ENCODE data around the gene GDPD5. TPM values are rescaled to one million over a fixed set of nuclear protein-coding genes. Genes with fewer than 3 reads are reported as not detected.

GDPD5 gene
- polyA plus RNA-seq, 3 donors = 4.9 to 39.0 (median 7.6) TPM

DNA sequence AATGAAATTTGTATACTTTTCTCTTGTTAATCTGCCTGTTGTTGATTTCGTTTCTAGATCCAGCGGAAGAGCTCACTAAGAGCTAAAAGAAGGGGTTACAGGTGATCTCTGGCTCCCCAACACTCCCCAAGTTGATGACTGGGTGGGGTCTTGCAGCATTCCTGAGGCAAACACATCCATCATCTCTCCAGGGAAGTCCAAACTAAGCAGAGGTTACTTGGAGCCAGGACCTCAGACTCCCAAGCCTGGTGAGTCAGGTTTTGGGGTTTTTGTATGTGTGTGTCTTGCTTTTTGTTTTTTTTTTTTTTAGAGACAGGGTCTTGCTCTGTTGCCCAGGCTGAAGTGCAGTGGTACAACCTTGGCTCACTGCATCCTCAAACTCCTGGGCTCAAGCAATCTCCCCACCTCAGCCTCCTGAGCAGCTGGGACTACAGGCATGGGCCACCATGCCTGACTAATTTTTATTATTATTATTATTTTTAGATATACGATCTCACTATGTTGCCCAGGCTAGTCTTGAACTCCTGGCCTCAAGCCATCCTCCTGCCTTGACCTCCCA is 137.9 kb downstream of the GDPD5 start:
- Histone ChIP-seq H3K4me2 (replicated peaks; ENCODE audit: extremely low read depth, low read length, poor library complexity, severe bottlenecking) (no peak overlapping the region), H3K27ac (ENCODE audit: low read depth in 1 of 2, low read length in 2 of 2) (no peak overlapping the region), H3K36me3 (replicated peaks in 1 of 2; ENCODE audit: control insufficient read depth in 1 of 2, insufficient read depth in 2 of 2, low read length in 2 of 2) (no peaks in the 10 kb centered on the region), H3K9me3 (replicated peaks in 1 of 2; ENCODE audit: control insufficient read depth in 1 of 2, insufficient read depth in 1 of 2, low read length in 2 of 2) (no peaks in the 10 kb centered on the region), H4K20me1 (ENCODE audit: insufficient read depth, low read length) (peaks cover 5% of the 10 kb centered on the region), H3K4me3 (replicated peaks in 1 of 3; ENCODE audit: low read depth in 2 of 3, low read length in 3 of 3) (no peak overlapping the region), H2AFZ (ENCODE audit: insufficient read depth, low read depth, low read length, poor library complexity, severe bottlenecking) (no peak overlapping the region), H3K79me2 (ENCODE audit: insufficient read depth, low read length) (no peaks in the 10 kb centered on the region), H3K9ac (ENCODE audit: insufficient read depth, low read length, poor library complexity, severe bottlenecking) (no peak overlapping the region), H3K27me3 (ENCODE audit: control insufficient read depth in 2 of 2, insufficient read depth in 2 of 2, low read length in 2 of 2) (no peaks in the 10 kb centered on the region), H3K4me1 (ENCODE audit: control insufficient read depth in 1 of 2, insufficient read depth in 2 of 2, low read length in 2 of 2) (peaks cover 25 to 27% of the 10 kb centered on the region in 2 donors)
- no peak overlapping the region for H3K4me3 Mint-ChIP-seq
- no CpG with 5 or more reads among the region's 3 CpGs for WGBS (ENCODE audit: insufficient coverage)
- H3K4me1 Mint-ChIP-seq = peaks cover 17% of the 10 kb centered on the region
- no peak for DNase-seq
- H3K36me3 Mint-ChIP-seq = no peaks in the 10 kb centered on the region
- intact Hi-C loops (cut with micrococcal nuclease) = loop anchor here (2.0 kb wide), 1 partner anchor 145 kb away; no protein-coding TSS in a partner anchor
- no peak for TF ChIP-seq CTCF (IDR thresholded peaks at IDR 0.05)
- H3K27ac Mint-ChIP-seq = no peak overlapping the region
- no peaks in the 10 kb centered on the region for H3K9me3 Mint-ChIP-seq
- peaks cover 2 to 5% (median 4%) of the 10 kb centered on the region in 3 donors for H3K27me3 Mint-ChIP-seq (ENCODE audit: low read depth in 3 of 3)

GRCh38 chr11:75386942-75387630 is 138.7 kb downstream of the GDPD5 start:
- no peaks in the 10 kb centered on the region for H3K9me3 Mint-ChIP-seq
- 86% methylated on average over 1 of the region's 3 CpGs for WGBS (ENCODE audit: insufficient coverage)
- Histone ChIP-seq H3K27ac (ENCODE audit: low read depth in 1 of 2, low read length in 2 of 2) (no peak overlapping the region), H3K9me3 (replicated peaks in 1 of 2; ENCODE audit: control insufficient read depth in 1 of 2, insufficient read depth in 1 of 2, low read length in 2 of 2) (no peaks in the 10 kb centered on the region), H3K36me3 (replicated peaks in 1 of 2; ENCODE audit: control insufficient read depth in 1 of 2, insufficient read depth in 2 of 2, low read length in 2 of 2) (no peaks in the 10 kb centered on the region), H3K9ac (ENCODE audit: insufficient read depth, low read length, poor library complexity, severe bottlenecking) (no peak overlapping the region), H2AFZ (ENCODE audit: insufficient read depth, low read depth, low read length, poor library complexity, severe bottlenecking) (no peak overlapping the region), H3K79me2 (ENCODE audit: insufficient read depth, low read length) (no peaks in the 10 kb centered on the region), H4K20me1 (ENCODE audit: insufficient read depth, low read length) (peaks cover 5% of the 10 kb centered on the region), H3K27me3 (ENCODE audit: control insufficient read depth in 2 of 2, insufficient read depth in 2 of 2, low read length in 2 of 2) (no peaks in the 10 kb centered on the region), H3K4me3 (replicated peaks in 1 of 3; ENCODE audit: low read depth in 2 of 3, low read length in 3 of 3) (no peak overlapping the region), H3K4me2 (replicated peaks; ENCODE audit: extremely low read depth, low read length, poor library complexity, severe bottlenecking) (no peak overlapping the region), H3K4me1 (ENCODE audit: control insufficient read depth in 1 of 2, insufficient read depth in 2 of 2, low read length in 2 of 2) (peaks cover 31 to 34% of the 10 kb centered on the region in 2 donors)
- H3K4me3 Mint-ChIP-seq = no peak overlapping the region
- intact Hi-C loops (cut with micrococcal nuclease) = no loop called here
- no peaks in the 10 kb centered on the region for H3K36me3 Mint-ChIP-seq
- H3K27me3 Mint-ChIP-seq (ENCODE audit: low read depth in 3 of 3) = peaks cover 2 to 5% (median 4%) of the 10 kb centered on the region in 3 donors
- H3K4me1 Mint-ChIP-seq = peaks cover 20% of the 10 kb centered on the region
- no peak overlapping the region for H3K27ac Mint-ChIP-seq
- TF ChIP-seq CTCF (IDR thresholded peaks at IDR 0.05) = no peak
- DNase-seq = no peak

Small RNAs within 50 kb of the gene (small RNA-seq; reads per million reads assigned to genes)
- gene SNORD15A (ENCODE audit: insufficient read length, low read depth) (not detected), gene SNORD15B (ENCODE audit: insufficient read length, low read depth) (19,427 reads per million, percentile 100 among the genes with 10 or more reads in this experiment)

Other genes starting within 250 kb of the GDPD5 start
- gene ARRB1, start 174.3 kb downstream of the GDPD5 start, polyA plus RNA-seq = 100 to 1,000 TPM in 1 of 3 donors, 10 to 100 TPM in 2; 52.6 to 114 (median 66.5) TPM
- 1,000 to 10,000 TPM; 1,248 to 1,563 (median 1,448) TPM for gene RPS3, start 126.4 kb downstream of the GDPD5 start, polyA plus RNA-seq
- gene KLHL35, start 92.7 kb downstream of the GDPD5 start, polyA plus RNA-seq = under 1 TPM in 2 of 3 donors, not detected in 1; 0.33 to 0.45 TPM
- gene SERPINH1, start 36.3 kb upstream of the GDPD5 start, polyA plus RNA-seq = 1 to 10 TPM; 1.6 to 4.6 (median 2.1) TPM
- gene MAP6, start 143.1 kb upstream of the GDPD5 start, polyA plus RNA-seq = not detected
- not detected for gene MOGAT2, start 191.9 kb upstream of the GDPD5 start, polyA plus RNA-seq
- gene DGAT2, start 242.8 kb upstream of the GDPD5 start, polyA plus RNA-seq = 10 to 100 TPM in 2 of 3 donors, 1 to 10 TPM in 1; 7.0 to 18.4 (median 14.8) TPM